GM12874 (cell line): ENCODE data around the gene DHH.
A peak's percentile ranks its signal among the peaks of the same experiment; 100 is the strongest.

Experiments used
- CTCF ChIP-seq: IDR thresholded peaks from 2 replicates; pipeline ENCODE4 v1.5.1; 2011; ENCODE audit warnings: low read depth, mild to moderate bottlenecking, control low read depth, low read length, moderate library complexity; ENCODE audit not compliant: insufficient read depth

Gene DHH

GRCh38 chr12:49131894-49132461, 37.4 kb upstream of the DHH start:
- TF ChIP-seq CTCF, result no peak

- no peak for TF ChIP-seq CTCF
Observed at GRCh38 chr12:49131051-49131893, 36.7 kb upstream of the DHH start, which contains the start of gene TUBA1B. Gene TUBA1B (minus strand): TSS chr12:49131395. CDS start chr12:49131300, 95 bp downstream.

GRCh38 chr12:49130151-49131050, 35.8 kb upstream of the DHH start:
- peak; percentile 97 for TF ChIP-seq CTCF

GRCh38 chr12:49129332-49130150, 34.9 kb upstream of the DHH start:
- TF ChIP-seq CTCF, result no peak

- TF ChIP-seq CTCF, result no peak
Observed at GRCh38 chr12:49126852-49127763, 32.5 kb upstream of the DHH start.

- no peak for TF ChIP-seq CTCF
Observed at GRCh38 chr12:49121047-49121696, 26.6 kb upstream of the DHH start.
